NCI-H146 treated with DMSO at 0.1 percent for 48 hours (cell line): Measurements from ENCODE around the gene RINT1.

Experiments used
- DNase-seq: peaks from one replicate; lab custom pipeline; 2025; ENCODE audit not compliant: unreplicated experiment; lab: John Stamatoyannopoulos, UW

RINT1 gene

DNA sequence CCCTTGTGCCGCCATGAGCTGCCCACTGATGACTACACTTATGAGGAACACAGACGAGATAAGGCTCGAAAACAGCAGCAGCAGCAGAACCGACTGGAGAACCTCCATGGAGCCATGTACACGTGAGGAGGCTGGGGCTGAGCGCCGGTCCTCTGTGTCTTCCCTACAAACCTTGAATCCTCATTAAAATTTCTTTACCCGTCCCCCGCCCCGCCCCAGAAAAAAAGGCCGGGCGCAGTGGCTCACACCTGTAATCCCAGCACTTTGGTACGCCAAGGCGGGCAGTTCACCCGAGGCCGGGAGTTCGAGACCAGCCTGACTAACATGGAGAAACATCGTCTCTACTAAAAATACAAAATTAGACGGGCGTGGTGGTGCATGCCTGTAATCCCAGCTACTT, 1.5 kb upstream of the RINT1 start:
- DNase-seq: no peak

GRCh38 chr7:105532709-105533460, 884 bp downstream of the RINT1 start:
- DNase-seq: no peak

DNA sequence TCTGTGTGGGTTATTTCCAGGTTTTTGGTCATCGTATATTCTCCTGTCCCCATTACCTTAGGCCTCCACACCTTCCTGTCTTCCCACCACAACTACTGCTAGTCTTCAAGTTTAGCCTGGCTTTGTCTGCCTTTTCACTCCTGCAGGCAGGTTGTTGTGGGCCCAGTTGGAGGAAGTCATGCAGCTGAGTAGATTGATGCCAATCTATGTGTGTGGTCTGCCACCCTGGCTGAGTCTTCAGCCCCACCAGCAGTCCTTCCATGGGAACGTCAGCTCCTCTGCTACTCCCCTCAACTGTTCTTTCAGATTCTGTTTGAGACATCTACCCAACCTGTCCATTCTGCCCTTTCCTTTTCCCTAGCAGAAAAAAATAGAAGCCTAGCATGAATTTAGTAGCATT, 6.3 kb downstream of the RINT1 start:
- no peak for DNase-seq

DNA sequence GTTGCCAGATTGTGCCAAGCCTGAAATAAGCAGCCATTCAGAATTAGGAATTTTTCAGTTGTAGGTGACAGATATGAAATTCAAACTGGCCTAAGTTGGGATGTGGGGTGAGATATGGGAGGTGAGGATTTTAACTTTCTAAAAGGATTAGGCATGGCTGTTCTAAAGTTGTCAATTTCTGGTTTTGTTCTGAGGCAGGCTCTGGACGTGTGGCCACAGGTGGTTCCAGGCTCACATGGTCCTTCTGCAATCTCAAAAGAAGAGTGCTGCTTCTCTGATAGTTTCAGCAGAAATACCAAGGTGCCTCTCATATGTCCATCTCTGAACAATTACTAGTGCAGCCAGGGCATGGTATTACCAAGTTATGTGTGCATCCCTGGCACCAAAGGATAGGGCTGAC, 27.9 kb downstream of the RINT1 start:
- DNase-seq: no peak

DNA sequence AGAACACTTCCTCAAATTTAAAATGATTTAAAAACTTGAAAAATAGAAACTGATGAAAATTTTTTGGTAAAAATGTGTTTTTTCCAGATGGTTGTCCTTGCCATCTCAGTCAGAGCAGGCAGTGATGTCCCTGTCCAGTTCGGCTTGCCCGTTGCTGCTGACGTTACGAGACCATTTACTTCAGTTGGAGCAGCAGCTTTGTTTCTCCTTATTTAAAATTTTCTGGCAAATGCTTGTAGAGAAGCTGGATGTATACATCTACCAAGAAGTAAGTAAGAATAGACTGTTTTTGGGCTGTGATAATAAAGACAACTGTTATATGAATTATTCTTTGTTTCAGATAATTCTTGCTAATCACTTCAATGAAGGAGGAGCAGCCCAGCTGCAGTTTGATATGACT, 33.2 kb downstream of the RINT1 start:
- no peak for DNase-seq

GRCh38 chr7:105567024-105567423, 35.0 kb downstream of the RINT1 start:
- DNase-seq: no peak

DNA sequence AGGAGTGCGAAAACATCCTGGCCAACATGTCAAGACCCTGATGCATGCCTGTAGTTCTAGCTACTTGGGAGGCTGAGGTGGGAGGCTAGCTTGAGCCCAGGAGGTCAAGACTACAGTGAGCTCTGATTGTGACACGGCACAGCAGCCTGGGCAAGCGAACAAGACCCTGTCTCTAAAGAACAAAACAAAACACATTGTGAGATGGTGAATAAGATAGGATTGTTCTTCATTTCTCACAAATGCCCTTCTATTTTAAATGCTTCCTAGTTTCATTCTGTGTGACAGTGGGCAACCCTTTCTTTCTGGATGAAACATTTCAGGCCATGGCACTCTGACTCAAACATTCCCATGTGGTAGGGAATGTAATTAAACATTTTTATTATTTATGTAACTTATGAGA, 35.8 kb downstream of the RINT1 start:
- no peak for DNase-seq

DNA sequence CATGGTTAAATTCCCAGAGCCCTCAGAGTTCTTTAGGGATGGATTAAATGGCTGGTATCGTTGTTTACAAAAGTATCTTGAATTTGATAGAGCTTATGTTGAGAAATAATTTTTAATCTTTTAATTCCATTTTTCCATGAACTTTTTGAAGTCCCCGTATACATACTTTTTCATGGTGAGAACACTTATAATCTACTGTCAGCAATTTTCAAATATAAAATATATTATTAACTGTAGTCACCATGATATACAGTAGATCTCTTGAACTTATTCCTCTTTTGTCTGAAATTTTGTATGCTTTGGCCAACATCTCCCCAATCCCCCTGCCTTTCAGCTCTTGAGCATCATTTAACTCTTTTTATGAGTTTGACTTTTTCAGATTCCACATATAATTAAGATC, 39.9 kb downstream of the RINT1 start:
- no peak for DNase-seq

- DNase-seq: no peak
Measured at GRCh38 chr7:105577251-105577650, 45.2 kb downstream of the RINT1 start.

DNA sequence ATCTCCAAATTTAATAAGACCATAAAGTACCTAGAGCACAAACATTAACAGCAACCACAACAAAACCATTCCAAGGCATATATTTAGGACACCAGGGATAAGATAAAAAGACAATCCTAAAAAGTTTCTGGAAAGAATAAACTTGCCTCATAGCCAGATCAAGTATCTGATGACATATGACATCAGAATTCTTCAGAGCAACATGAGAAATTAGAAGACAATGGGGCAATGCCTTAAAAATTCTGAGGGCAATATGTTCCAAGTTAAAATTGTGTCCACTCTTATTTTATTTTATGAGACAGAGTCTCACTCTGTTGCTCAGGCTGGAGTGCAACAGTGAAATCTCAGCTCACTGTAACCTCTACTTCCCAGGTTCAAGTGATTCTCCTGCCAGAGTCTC, 46.5 kb downstream of the RINT1 start:
- DNase-seq: no peak

- no peak for DNase-seq
Measured at GRCh38 chr7:105580022-105580740, 48.2 kb downstream of the RINT1 start.

GRCh38 chr7:105581066-105581811, 49.2 kb downstream of the RINT1 start, which contains the start of gene EFCAB10:
TSS of gene EFCAB10 (minus strand) at chr7:105581493. CDS start at chr7:105581463, 30 bp downstream.
- DNase-seq: peak; percentile 59

GRCh38 chr7:105583061-105583460, 51.1 kb downstream of the RINT1 start:
- no peak for DNase-seq

- DNase-seq: no peak
Measured at GRCh38 chr7:105584165-105584564, 52.2 kb downstream of the RINT1 start.

- DNase-seq: no peak
Measured at GRCh38 chr7:105585850-105586500, 54.0 kb downstream of the RINT1 start.

- no peak for DNase-seq
Measured at GRCh38 chr7:105587909-105588635, 56.1 kb downstream of the RINT1 start.

DNA sequence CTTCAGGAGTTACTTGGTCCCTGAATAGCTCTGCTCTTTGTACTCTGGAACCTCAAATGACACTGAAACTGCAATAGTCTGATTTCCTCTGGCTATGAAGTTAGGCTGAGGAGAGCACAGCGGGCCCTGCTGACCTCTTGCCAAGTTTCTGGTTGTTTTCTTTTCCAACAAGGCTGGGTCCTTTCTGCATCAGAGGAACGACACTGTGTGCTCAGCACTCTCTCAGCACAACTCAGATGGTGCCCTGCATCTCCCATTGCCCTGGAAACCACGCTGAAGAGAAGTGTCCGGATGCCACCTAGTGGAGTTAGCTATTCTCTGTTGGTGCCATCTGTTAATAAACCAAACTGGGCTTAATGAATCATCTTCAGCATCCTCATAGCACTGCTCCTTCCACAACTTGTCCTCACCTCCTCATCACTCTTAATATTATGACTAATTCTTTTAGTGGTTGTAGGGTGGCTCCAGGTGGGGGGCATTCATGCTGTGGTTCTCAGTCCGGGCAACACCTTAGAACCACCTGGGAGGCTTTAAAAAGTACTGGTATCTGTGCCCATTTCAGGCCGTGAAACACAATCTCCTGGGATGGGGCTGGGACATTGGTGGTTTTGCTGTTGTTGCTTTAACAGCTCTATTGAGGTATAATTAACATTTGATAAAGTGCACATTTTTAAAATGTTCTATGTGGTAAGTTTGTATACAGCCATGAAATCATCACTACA, 57.5 kb downstream of the RINT1 start:
- peak; percentile 79 for DNase-seq

- no peak for DNase-seq
Measured at GRCh38 chr7:105590793-105591192, 58.8 kb downstream of the RINT1 start.

DNA sequence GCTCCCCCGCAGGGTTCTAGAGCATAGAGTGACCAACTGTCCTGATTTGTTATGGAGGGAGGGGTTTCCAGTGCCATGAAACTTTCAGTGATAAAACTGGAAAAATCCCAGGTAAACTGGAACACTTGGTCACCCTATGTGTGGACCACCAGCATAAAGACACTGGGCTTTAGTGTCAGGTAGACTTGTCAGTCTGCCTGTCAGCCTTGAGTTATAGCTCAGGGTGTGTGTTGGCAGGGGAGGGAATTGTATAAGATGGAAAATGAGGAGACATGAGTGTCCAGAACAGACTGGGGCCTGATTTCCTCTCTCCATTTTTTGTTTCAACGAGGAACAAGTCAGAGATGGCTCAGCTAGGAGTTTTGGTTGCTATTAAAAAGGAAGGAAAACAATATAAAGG, 59.5 kb downstream of the RINT1 start:
- DNase-seq: no peak

- DNase-seq: peak; percentile 9
Measured at GRCh38 chr7:105594034-105594433, 62.0 kb downstream of the RINT1 start.
